HG03280 (cell line): ENCODE results near the gene SUPT4H1.
"Not testable (repeated sequence)": the region's sequence is repeated elsewhere in the genome, so short reads cannot be mapped to it uniquely, and the experiment has no call there.

Source experiments
- ATAC-seq: cut with Tn5 transposase; IDR thresholded peaks from one replicate; pipeline ENCODE4 v1.9.1; 2021; ENCODE audit warnings: mild to moderate bottlenecking, moderate library complexity; ENCODE audit not compliant: unreplicated experiment

The SUPT4H1 gene

GRCh38 chr17:58341861-58342475 is 10.0 kb downstream of the SUPT4H1 start:
- ATAC-seq = no peak

- ATAC-seq = not testable (repeated sequence)
Measured at GRCh38 chr17:58341136-58341860, 10.7 kb downstream of the SUPT4H1 start.

GRCh38 chr17:58340405-58340876 is 11.6 kb downstream of the SUPT4H1 start:
- no peak for ATAC-seq

DNA sequence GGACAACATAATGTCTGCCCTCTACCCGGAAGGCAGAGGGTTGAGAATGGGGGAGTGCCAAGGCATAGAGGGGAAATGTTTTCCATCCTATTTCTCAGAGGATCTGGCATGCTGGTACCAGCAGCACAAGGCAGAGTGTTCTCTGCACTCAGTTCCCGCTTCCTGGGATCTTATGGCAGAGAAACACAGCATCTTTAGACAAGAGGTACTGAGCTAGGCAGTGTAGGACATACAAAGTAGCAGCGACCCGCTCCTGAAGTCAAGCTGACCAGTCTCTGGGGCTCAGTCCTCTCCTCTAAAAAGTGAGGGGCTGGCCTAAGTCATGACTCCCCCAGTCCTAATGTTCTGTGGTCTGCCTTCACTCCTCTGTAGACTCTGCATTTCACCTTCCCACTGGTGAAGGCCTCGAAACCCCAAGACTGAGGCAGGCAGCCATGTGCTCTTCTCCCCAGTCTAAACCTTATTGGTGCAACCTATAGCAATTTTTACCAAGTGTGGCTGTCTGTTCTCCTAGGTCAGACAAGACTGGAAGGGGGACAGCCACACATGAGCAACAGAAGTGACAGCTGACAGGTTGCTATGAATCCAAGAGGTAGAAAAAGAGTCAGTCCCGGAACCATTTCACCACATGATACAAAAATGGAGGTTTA is 12.1 kb downstream of the SUPT4H1 start:
- no peak for ATAC-seq

- peak; percentile 31 for ATAC-seq
Measured at GRCh38 chr17:58338841-58339754, 12.9 kb downstream of the SUPT4H1 start.

- peak; percentile 1 for ATAC-seq
Measured at GRCh38 chr17:58338454-58338840, 13.6 kb downstream of the SUPT4H1 start.

DNA sequence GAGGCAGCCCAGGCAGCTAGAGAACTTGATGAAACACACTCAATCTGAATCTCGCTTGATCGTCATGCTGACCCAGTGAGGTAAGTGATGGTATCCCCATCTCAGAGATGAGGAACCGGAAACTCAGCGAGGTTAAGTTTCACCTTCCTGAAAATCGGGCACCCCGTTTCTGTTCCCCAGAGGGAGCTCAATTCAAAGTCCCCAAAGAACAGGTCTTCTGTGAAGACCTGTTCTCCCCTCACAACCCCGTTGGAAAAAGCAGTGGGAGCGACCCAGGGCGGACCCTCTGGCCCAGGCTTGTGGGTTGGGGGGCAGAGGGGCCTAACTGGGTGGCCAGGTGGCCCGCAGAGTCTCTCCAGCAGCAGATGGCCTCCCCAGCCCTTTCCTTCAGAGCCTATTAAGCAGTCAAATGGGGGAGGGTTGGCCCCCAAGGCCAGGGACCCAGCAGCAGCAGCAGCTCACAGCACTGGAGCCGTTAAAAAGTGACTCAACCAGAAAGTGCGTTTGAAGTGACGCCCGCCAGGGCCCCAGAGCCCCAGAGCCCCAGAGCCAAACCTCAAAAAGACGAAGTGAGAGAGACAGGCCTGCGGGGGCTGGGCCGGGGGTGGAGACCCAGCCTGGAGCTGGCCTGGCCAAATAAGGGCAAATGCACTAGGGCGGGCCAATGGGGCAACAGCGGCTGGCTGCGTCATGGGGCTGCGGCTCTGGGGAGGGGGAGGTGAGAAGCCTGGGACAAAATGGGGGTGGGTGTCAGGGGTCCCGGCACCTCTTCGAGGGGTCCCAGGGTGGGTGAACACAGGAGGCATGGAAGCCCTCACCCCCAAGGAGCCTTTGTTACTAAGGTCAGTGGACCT is 14.2 kb downstream of the SUPT4H1 start:
- ATAC-seq = peak; percentile 61

DNA sequence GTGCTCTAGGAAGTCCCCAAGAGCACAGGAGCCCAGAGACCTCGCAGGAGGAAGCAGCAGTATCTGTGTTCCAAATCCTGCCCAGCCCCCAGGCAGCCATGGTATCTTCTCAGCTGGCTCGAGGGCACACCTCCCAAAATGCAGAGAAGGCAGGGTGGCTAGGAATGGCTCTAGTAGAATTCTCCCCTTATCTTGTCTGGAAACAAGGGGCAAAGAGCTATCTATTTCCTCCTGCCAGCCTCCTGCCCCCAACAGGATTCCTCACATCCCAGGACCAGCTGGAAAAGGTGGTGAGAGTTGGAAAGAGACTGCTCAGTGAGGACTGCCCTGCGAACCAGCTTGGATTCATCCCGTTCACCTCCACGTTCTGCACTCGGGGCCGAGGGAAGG is 14.8 kb downstream of the SUPT4H1 start:
- ATAC-seq = no peak

GRCh38 chr17:58336456-58337209 is 15.4 kb downstream of the SUPT4H1 start:
- ATAC-seq = no peak

DNA sequence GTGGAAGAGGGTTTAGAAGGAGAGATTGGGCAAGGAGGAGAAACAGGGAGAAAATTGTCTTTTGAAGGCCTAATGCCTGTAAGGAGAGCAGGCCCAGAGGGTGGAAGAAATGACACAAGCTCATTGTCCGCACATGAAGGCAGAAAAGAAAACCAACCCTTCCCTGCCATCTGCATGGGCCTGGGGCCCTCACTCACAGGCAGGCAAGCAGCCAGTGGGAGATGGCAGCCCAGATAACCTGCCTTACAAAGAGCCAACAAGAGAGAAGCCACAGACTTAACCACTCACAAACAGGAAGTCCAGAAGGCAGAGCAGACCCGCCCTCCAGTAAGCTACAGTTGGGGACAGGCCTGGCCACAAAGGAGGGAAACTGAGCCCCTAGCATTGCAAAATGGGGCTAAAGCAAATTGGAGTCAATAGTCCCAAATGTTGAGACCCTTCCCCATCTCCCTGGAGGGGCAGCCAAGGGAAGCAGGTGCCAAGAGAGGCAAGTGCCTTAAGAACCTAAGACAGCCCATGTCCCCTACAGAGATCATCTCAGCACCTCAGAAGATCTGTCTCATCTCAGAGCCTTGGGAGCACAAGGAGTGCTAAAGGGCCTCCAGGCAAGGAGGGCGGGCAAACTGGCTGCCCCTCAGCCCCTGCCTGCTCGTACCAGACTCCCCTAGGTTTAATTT is 16.1 kb downstream of the SUPT4H1 start:
- no peak for ATAC-seq

GRCh38 chr17:58335061-58335731 is 16.8 kb downstream of the SUPT4H1 start:
- no peak for ATAC-seq

DNA sequence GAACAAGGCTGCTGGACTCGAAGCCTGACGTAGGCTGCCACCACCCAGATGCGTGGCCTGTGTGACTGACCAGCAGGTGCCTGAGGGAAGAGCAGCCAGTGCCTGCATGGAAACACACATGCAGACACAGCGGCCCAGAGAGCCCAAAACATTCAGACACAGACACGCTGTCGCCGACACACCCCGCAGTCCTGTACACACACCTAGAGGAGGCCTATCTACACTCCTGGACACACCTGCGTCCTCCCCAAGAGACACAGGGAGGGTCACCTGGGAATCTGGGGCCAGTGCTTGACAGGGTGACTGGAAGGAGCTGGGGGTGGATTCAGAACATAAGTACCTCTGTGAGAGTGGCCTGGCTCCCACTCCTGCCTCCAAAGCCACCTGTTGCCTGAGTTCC is 17.3 kb downstream of the SUPT4H1 start:
- no peak for ATAC-seq

GRCh38 chr17:58334256-58334655 is 17.7 kb downstream of the SUPT4H1 start:
- ATAC-seq = no peak

GRCh38 chr17:58333736-58334207 is 18.2 kb downstream of the SUPT4H1 start:
- ATAC-seq = no peak

GRCh38 chr17:58332778-58333735 is 18.9 kb downstream of the SUPT4H1 start:
- ATAC-seq = no peak

DNA sequence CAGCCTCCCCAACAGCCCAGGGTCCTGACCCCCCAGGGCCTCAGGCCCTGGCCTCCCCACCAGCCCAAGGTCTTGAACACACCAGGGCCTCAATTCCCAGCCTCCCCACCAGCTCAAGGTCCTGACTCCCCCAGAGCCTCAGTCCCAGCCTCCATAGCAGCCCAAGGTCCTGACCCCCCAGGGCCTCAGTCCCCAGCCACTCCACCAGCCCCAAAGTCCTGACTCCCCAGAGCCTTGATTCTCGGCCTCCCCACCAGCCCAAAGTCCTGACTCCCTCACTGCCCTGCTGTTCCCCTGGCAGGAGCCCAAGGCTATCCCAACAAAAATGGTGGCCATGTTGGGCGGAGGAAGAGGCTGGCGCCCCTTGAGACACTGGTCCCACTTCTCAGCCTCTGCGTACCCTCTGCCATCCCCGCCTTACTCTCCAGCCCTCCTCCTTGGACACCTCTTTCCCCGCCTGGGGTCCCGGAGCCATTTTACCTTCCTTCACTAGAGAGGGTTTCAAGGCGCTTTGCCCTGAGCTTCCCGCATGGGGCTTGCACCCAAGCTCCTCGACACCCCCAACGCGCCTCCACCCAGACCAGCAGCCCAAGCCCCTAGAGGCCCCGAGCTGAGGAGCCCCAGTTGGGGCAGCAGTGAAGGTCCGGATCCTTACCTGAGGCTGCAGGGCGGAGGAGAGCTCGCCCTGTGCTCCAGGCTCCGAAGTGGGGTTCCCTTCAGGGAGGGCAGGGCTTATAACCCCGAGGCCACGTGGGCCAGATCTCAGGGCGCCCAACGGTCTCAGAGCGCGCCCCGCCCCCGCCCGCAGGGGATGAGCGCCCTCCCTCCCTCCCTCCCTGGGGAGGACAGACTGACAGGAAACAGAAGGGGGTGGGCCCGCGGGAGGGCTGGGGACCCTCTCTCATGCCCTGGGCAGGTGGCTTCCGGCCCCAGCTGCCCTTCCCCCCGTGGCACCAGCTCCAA is 19.9 kb downstream of the SUPT4H1 start:
- no peak for ATAC-seq
